Activated CD4-positive, alpha-beta T cell treated with anti-CD3 and anti-CD28 coated beads for 1 hour (primary cell): ENCODE measurements around the gene FNIP2.
"Not testable (repeated sequence)": the region's sequence is repeated elsewhere in the genome, so short reads cannot be mapped to it uniquely, and the experiment has no call there.

Experiments used
- DNase-seq: peaks from one replicate; pipeline ENCODE4 v3.0.0-alpha.2; 2020

FNIP2 gene

DNA sequence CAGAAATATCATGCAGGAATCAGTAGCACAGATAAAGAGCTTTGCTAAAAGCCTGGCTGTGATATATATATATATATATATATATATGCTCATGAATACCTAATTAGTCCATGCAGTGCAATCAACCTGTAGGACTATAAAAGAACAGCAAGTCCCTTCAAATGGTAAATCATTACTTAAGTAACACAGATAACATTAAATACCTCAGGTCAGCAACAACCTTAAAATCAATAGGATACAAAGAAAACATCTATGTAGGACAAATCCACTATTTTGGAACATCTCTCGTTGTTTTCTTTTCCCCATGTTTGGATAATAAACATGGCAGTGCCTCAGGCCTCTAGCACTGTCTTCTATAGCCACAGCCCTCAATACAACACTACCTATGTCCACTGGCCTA is 106.6 kb downstream of the FNIP2 start:
- no peak for DNase-seq

DNA sequence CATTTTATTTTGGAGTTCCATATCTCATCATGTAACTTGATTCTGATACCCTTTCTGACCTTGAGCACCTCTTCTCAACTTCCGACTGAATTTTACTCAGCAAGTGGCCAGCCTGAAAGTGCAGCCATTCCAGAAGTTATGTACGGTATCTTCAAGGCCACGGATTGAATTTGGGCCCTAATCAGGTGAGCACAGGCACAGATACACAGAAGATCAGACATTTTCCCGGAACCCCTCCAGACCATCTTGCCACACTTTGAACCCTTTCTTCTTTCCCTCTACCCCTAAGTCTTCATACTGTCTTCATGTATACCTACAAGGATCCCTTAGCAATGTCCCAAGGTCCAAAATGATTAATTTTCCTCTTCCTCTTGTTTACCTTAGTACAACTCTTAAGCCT is 108.2 kb downstream of the FNIP2 start:
- no peak for DNase-seq

DNA sequence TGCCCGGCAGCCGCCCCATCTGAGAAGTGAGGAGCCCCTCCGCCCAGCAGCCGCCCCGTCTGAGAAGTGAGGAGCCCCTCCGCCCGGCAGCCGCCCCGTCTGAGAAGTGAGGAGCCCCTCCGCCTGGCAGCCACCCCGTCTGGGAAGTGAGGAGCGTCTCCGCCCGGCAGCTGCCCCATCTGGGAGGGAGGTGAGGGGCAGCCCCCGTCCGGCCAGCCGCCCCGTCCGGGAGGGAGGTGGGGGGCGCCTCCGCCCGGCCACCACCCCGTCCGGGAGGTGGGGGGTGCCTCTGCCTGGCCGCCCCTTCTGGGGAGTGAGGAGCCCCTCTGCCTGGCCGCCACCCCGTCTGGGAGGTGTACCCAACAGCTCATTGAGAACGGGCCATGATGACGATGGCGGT is 113.3 kb downstream of the FNIP2 start:
- DNase-seq: not testable (repeated sequence)

DNA sequence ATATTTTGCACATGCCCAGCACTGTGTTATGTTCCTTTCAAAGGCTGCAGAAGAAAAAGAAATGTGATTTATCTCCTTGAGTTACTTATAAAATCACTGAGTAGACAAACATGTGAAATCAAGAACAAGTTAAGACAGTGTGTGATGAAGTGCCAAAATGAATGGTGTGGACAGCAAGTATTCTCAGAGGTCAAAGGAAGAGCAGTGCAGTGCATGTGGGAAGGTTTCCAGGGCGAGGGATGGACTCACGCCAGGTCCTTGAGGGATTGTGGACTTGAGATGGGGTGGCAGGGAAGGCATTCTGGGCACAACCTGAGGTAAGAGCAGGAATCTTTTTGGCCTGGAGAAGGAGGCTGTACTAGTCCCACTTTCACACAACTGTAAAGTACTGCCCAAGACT is 115.5 kb downstream of the FNIP2 start:
- DNase-seq: no peak

DNA sequence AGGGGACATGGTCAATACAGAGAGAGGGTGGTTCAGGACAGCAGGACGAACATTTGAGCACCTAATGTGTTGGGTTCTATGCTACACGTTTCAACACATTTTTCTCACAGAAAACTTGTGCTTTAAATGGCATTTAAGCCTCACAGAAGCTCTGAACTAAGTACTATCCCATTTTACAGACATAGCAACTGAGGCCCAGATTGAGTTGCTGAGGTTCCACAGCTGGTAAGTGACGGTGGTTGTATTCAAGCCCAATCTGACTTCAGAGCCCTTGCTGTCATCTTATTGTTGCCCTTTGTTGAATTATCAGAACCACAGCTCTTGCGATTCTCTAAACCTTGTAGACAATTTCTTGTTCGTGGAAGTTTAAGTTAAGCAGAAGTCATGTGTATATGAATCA is 116.7 kb downstream of the FNIP2 start:
- DNase-seq: no peak

DNA sequence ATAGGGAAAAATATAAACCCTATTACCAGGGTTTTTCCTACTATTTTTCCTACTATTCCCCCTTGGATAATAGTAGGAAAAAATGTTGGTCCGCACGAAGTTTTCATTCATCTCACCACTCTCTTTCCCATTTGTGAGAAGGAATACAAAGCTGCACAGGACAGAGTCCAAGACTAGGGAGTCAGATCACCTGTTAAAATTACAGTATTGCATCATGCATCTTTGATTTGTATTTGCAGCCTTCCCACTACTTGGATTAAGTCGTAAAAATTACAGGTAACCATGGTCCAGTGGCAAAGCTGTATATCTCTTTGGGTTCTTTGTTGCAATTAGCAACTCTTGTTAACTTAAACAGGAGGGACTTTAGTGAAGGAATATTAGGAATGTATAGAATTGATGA is 121.5 kb downstream of the FNIP2 start:
- DNase-seq: no peak

DNA sequence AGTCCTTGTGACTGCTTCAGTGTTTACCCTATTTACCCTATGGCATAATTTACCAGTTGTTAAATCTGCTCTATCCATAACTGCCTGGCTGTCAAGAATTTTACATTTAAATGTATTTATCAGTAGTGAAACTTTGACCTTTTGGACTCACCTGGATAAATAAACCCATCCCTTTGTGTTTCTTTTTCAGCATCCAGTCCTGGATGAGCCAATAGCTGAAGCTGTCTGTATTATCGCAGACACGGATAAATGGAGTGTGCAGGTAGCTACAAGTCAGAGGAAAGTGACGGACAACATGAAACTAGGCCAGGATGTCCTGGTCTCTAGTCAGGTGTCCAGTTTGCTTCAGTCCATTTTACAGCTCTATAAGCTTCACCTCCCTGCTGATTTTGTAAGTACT is 122.4 kb downstream of the FNIP2 start:
- DNase-seq: no peak

DNA sequence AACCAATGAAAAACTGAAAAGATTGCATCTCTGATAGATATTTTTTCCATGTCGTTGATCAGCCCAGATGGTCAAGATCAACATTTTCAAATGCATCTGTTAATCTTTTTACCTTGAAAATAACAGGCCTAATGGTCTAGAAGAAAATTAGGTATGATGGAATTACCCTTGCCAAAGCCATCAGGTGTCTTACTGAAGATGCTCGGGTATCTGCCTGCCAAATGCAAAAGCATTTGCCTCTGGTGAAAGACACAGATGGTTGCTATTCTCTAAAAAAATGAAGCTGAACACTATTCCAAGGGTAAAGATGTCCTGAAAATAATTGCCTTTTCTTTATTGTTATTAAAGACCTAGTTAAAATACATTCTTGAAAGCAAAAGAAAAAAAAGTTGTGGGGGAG is 126.0 kb downstream of the FNIP2 start:
- DNase-seq: no peak

DNA sequence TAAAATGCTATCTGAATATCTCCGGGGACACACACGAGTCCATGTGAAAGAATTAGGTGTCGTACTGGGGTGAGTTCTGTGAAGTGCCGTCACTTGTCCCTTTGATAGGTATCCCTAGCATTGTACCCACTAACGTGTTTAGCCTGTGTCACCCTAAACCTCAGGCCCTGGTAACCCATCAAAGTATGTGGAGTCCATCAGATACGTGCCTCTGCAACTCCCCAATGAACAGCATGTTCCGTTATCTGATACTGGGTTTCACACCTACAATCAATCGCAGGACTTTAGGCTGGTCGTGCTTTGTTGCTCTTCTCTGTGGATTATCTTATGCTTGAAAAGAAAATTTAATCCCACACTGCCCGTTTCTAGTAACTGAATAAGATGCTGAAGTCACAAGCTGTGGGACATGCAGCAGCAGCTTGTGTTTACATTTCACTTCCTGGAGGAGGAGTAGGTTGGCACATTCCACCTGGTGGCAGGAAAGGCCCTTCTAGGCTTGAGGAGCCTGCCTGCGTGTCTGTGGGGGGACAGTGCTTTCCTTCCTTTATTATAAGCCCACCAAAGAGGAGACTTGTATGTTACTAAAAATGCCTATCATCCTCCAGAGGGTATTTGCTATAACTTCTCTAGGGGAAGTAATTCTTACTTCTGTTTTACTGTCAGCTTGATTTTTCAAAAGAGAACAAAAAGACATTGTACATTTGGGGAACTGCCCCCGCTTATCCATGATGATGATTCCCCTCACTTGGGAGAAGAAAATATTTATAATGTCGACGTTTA is 127.2 kb downstream of the FNIP2 start:
- no peak for DNase-seq

DNA sequence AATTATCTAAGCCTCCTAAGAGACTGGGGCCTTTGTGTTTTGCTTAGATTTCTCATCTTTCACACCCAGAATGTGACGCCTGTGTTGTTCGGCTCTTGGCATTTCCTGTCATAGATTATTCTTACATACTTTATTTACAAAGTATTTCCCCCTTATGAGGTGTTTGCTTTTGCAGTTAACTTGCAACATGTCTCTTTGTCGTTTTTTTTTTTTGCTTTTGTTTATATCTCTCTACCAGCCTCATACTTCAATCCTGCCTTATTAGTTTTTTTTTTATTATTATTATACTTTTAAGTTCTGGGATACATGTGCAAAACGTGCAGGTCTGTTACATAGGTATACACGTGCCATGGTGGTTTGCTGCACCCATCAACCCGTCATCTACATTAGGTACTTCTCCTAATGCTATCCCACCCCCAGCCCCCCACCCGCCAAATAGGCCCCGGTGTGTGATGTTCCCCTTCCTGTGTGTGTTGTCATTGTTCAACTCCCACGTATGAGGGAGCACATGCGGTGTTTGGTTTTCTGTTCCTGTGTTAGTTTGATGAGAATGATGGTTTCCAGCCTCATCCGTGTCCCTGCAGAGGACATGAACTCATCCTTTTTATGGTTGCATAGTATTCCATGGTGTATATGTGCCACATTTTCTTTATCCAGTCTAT is 127.9 kb downstream of the FNIP2 start:
- DNase-seq: not testable (repeated sequence)

DNA sequence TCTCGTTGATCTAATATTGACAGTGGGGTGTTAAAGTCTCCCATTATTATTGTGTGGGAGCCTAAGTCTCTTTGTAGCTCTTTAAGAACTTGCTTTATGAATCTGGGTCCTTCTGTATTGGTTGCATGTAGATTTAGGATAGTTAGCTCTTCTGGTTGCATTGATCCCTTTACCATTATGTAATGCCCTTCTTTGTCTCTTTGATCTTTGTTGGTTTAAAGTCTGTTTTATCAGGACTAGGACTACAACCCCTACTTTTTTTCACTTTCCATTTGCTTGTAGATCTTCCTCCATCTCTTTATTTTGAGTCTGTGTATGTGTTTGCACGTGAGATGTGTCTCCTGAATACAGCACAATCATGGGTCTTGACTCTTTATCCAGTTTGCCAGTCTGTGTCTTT is 131.6 kb downstream of the FNIP2 start:
- DNase-seq: not testable (repeated sequence)

DNA sequence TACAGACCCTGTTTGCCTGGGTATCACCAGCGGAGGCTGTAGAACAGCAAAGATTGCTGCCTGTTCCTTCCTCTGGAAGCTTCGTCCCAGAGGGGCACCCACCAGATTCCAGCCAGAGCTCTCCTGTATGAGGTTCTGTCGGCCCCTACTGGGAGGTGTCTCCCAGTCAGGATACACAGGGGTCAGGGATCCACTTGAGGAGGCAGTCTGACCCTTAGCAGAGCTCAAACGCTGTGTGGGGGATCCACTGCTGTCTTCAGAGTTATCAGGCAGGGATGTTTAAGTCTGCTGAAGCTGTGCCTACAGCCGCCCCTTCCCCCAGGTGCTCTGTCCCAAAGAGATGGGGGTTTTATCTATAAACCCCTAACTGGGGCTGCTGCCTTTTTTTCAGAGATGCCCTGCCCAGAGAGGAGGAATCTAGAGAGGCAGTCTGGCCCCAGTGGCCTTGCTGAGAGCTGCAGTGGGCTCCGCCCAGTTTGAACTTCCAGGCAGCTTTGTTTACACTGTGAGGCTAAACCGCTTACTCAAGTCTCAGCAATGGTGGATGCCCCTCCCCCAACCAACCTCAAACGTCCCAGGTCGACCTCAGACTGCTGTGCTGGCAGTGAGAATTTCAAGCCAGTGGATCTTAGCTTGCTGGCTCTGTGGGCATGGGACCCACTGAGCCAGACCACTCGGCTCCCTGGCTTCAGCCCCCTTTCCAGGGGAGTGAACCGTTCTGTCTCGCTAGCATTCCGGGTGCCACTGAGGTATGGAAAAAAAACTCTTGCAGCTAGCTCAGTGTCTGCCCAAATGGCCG is 133.7 kb downstream of the FNIP2 start:
- DNase-seq: not testable (repeated sequence)

DNA sequence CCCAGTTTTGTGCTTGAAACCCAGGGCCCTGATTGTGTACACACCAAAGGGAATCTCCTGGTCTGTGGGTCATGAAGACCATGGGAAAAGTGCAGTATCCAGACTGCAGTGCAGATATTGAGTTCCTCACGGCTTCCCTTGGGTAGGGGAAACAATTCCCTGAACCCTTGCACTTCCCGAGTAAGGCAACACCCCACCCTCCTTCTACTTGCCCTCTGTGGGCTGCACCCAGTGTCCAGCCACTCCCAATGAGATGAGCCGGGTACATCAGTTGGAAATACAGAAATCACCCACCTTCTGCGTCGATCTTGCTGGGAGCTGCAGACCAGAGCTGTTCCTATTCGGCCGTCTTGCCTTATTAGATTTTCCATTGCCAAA is 134.2 kb downstream of the FNIP2 start:
- DNase-seq: no peak

DNA sequence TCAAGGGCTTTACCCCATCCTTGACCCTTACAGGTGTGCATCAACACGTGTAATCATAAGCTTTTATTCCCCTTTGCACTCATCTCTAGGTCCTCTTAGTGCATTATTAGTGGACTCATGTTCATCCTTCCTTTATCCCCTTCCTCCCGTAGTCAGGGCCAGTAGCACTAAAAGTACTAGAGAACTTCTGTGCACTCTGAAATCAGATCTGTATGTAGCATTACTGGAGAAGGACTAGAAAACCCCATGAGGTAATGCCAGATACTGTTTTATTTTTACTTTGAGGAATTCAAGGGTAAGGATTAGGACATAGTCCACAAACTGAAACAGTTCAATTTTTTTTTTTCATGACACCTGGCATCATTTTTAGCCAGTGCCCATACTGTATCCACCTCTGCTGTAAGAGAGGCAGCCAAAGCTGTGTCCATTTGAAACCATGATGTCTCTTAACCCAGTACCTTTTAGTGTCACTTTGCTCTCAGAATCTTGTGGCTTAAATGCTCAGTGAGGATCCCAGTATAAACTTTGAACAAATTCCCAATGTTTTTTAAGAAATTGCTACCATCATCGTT is 134.7 kb downstream of the FNIP2 start:
- no peak for DNase-seq

DNA sequence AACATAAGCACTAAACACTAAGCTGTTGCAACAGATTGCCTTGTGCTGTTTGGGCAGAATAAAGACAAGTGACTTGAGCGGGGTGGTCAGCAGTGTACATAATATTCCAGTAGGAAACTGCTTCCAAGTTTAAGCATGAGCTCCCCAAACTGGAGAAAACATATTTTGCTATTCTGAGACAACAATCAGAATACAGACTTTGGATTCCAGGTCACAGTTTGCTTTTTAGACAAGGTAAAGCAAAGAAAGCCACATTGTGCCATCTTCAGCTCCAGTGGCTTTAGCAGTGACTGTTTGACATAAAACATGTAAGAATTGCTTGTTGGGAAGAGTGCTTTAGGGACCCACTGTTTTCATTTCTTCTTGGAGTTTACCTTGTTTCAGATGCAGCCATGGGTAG is 136.0 kb downstream of the FNIP2 start:
- DNase-seq: no peak

DNA sequence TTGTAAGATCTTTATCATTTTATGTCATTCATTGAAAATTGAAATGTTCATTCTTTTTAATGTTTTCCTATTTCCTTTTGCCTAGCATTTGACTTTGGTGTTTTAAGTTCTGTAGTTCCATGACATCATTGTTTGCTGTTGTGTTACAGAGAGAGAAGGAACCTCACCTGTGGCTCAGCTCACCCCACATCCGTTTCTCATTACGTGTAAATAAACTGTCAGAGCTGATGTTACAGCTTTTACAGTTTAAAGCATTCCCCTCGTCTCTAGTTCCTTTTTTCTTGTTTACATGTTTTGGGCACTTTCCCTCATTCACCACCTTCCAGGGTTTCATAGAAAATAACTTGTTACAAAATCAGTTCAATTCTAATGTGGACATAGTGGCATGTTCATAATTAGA is 137.2 kb downstream of the FNIP2 start:
- no peak for DNase-seq

DNA sequence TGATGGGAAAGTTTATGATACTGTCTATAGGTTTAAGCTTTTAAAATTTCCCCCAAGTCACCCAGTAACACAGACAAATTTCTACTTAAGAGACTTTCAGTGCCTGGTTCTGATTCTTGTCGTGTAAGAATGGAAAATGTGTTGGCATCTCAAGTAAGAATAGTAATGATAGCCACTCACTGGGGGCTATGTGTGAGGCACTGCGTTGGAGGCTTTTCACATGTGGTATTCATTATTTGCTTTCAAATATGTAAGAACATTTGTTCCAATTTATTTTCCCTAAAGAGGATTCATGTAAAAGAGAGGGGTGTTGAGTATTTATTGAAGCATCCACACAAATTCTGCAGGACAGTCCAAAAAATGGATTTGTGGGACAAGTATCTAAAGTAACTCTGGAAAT is 143.6 kb downstream of the FNIP2 start:
- no peak for DNase-seq

DNA sequence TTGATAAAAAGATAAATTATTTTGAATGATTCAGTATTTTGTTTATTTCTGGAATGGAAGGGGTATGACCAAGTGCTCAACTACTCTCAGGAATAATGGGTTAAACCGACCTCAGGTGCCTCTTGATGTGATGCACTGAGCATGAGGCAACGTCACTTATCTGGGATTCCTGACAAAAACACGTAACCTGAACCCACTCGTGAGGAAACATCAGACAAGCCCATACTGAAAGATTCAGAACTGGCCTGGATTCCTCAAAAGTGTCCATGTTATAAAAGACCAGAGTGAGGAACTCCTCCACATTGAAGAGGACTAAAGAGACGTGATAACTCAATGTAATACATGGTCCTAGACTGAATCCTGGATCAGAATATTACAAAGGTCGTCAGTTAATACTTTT is 144.0 kb downstream of the FNIP2 start:
- no peak for DNase-seq

DNA sequence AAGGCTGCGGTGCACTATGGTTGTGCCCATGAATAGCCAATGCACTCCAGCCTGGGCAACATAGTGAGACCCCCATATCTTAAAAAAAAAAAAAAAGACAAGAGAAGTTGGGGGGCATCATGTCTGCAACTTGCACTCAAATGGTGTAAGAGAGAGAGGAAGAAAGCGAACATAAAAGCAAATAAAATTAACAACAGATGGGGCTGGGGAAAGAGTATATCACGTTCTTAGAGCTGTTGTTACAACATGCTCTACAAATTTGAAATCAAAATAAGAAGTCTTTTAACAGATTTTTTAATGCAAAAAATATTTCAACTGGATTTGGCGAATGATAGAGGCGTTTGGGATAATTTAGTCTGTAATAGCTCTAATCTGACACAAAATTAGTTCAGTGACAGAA is 144.9 kb downstream of the FNIP2 start:
- no peak for DNase-seq

DNA sequence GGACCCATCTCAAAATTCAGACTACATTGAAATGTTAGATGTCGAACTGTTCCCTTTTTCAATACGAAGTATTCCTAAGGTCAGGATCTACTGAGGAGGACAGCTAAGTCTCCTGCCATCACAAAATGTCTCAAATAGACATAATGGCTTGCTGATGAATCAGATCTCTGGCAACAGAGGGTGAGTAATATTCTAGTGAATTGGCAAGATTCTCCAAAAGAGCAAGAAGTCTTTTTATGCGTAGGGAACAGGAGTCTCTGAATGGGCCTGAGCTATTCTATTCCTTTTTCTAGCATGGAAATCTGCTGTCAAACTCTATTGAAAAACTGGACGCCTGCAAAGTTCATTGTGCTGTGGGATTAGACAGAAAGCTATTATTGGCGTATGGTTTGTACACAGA is 145.4 kb downstream of the FNIP2 start:
- DNase-seq: no peak

DNA sequence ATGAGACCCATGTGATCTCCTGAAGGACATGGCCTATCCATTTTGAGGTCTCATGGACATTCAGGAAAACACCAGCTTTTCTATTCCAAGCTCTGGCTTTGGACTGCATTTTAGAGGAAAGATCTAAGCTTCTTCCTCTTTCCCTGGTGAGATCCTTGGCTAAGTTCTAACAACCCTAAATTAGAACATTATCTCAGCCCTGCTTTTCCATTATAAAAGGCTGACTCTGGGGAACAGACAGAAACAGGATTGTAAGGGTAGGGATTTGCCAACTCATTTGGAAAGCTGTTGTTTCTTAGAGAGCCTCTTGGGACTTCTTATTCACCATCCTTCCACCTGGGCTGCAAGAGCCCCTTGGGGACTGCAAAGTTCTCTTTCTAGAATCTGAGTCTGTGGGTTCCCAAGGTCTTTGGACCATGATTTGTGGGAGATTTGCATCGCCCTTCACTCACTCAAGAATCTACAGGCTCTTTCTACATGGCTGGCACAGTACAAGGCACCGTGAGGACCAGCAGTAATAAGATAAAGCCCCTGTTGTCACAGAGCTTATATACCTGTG is 146.9 kb downstream of the FNIP2 start:
- DNase-seq: no peak

DNA sequence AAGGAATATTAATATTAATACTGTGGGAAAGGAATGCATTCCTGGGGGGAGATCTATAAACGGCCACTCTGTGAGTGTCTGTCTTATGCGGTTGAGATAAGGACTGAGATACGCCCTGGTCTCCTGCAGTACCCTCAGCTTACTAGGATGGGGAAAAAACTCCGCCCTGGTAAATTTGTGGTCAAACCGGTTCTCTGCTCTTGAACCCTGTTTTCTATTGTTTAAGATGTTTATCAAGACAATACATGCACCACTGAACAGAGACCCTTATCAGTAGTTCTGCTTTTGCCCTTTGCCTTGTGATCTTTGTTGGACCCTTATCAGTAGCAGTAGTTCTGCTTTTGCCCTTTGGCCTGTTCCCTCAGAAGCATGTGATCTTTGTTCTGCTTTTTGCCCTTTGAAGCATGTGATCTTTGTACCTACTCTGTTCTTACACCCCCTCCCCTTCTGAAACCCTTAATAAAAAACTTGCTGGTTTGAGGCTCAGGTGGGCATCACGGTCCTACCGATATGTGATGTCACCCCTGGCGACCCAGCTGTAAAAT is 151.7 kb downstream of the FNIP2 start:
- DNase-seq: not testable (repeated sequence)

DNA sequence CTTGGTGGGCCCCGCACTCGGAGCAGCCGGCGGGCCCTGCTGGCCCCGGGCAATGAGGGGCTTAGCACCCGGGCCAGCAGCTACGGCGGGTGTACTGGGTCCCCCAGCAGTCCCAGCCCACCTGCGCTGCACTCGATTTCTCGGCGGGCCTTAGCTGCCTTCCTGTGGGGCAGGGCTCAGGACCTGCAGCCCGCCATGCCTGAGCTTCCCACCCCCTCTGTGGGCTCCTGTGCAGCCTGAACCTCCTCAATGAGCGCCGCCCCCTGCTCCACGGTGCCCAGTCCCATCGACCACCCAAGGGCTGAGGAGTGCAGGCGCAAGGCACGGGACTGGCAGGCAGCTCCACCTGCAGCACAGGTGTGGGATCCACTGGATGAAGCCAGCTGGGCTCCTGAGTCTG is 158.9 kb downstream of the FNIP2 start:
- not testable (repeated sequence) for DNase-seq
